GM15510 (cell line): Measurements from ENCODE around the gene DSG2.

Experiments used
- POLR2A ChIP-seq: IDR thresholded peaks from 3 replicates; pipeline ENCODE4 v1.6.1; 2011; ENCODE audit warnings: borderline replicate concordance; ENCODE audit not compliant: insufficient read length; ENCODE audit errors: extremely low read depth

DSG2 gene

DNA sequence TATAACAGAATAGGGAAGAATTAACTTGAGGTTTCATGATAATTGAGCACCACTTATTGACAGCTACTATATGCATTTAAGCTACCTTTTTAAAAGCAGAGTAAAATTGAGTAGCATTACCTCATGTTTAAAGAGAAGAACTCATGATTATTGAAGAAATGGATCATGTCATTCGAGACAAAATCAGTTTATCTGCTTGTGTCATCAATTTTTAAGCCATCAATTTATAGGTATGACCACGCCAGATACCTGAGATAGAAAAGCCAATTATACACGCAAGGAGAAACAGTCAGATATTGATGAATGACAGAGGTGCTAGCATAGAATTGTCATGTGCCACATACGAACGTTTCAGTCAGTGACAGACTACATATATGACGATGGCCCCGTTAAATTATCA lies 28.4 kb downstream of the DSG2 start:
- no peak for TF ChIP-seq POLR2A

DNA sequence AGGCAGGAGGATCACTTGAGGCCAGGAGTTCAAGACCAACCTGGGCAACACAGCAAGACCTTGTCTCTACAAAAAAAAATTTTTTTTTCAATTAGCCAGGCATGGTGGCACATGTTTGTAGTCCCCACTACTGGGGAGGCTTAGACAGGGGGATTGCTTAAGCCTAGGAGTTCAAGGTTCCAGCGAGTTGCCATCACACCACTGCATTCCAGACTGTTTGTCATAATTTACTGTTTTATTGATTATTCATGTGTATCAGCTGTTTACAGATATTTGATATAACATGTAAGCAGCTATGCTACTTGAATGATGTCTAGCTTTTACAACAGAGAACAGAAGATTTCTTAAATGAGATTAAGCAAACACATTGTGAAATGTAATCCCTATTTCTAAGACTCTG lies 35.3 kb downstream of the DSG2 start:
- TF ChIP-seq POLR2A: no peak

DNA sequence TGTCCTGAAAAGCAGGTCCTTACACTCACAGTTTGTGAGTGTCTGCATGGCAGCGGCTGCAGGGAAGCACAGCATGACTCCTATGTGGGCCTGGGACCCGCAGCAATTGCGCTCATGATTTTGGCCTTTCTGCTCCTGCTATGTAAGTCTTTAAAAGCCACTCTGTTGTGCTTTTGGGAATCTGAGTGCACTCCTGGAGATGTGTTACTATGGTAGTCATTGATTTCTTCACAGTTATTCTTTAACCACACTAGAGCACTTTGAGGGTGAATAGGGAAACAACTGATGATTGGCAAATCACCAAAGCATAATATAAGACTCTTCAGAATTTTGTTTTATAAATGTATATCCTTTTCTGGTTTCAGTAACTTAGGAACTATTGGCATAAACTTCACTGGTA lies 40.9 kb downstream of the DSG2 start:
- TF ChIP-seq POLR2A: no peak

DNA sequence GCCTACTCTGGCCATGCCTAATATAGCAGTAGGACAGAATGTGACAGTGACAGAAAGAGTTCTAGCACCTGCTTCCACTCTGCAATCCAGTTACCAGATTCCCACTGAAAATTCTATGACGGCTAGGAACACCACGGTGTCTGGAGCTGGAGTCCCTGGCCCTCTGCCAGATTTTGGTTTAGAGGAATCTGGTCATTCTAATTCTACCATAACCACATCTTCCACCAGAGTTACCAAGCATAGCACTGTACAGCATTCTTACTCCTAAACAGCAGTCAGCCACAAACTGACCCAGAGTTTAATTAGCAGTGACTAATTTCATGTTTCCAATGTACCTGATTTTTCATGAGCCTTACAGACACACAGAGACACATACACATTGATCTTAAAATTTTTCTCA lies 48.5 kb downstream of the DSG2 start:
- no peak for TF ChIP-seq POLR2A

DNA sequence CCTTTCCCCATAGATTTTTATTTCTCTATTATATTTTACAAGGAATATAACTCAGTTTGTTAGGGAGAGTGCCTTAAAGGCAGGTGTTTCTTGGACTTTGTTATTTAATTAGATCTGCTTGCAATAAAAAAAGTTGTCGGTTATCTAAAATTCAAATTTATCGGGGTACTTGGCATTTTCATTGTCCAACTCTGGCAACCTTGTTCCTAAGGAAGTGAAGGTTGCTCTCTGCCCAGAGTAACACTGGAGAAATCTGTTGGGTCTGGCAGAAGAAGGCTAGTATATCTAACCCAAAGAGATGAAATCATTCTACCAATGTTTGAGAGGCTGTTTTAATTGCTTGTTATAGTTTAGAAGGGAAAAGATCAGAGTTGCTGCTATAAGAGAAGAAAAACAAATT lies 50.9 kb downstream of the DSG2 start:
- TF ChIP-seq POLR2A: no peak

DNA sequence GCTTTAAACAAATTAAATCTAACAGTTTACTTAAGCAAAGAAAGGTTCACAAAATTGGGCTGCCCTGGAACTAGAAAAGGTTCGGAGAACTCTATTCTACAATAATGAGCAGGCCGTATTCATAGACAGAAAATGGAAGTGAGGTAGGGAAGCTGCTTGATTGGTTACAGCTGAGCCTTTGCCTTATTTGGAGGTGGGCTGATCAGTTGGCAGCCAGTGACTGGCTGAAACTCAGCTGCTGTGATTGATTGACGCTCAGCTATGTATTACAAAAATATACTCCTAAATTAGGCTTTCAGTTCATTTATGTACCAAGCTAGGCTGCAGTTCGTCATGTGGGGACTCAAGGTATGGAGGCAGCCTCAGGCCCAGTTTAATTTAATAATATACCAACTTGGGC lies 51.4 kb downstream of the DSG2 start:
- no peak for TF ChIP-seq POLR2A

DNA sequence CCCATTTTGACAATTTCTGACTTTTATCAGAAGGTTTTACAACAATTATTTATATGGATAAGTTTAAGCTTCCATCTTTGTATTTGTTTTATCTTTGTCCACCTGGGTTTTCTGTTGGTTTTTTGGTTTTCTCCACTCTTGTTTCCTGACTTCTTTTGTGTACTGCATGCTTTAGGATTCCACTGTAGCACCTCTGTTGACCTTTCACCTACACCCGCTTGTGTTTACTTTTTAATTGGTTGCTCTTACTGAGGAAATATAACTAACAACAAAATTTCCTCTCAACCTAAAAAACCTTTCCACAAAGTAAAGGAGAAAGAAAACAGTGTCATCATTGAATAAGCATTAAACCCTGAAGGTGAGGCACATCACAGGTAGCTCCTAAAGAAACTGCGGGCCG lies 53.9 kb downstream of the DSG2 start:
- TF ChIP-seq POLR2A: no peak

DNA sequence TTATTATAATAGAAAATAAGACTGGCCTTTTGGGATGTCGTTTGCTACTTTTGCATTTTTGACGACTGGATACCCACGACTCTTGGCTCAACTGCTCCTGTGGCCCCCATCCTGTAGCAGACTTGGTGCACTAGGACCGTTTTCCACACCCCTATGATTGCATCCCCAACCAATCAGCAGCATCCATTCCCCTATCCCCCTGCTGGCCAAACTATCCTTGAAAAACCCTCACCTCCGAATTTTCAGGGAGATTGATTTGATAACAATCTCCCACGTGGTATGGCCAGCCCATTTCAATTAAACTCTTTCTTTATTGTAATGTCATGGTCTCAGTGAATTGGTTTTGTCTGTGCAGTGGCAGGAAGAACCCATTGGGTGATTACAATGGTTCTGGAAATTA lies 55.8 kb downstream of the DSG2 start:
- no peak for TF ChIP-seq POLR2A

DNA sequence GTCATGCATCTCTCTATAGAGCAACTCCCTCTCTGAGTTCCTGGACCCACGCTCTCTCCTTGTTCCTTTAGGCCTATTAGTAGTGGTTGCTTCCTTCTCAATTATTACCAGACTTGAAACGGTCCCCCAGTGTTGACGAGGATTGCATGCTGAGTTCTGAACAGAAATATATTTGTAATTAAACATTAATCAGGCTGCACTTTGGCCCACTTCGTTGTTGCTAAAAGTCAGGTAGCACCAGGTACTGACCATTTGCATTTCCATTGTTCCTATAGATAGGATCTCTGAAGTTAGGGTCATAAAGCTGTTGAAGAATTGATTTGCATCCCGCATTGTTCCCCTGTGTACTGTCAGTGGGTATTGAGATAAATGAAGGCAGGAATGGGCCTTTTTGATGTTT lies 56.8 kb downstream of the DSG2 start:
- TF ChIP-seq POLR2A: no peak

DNA sequence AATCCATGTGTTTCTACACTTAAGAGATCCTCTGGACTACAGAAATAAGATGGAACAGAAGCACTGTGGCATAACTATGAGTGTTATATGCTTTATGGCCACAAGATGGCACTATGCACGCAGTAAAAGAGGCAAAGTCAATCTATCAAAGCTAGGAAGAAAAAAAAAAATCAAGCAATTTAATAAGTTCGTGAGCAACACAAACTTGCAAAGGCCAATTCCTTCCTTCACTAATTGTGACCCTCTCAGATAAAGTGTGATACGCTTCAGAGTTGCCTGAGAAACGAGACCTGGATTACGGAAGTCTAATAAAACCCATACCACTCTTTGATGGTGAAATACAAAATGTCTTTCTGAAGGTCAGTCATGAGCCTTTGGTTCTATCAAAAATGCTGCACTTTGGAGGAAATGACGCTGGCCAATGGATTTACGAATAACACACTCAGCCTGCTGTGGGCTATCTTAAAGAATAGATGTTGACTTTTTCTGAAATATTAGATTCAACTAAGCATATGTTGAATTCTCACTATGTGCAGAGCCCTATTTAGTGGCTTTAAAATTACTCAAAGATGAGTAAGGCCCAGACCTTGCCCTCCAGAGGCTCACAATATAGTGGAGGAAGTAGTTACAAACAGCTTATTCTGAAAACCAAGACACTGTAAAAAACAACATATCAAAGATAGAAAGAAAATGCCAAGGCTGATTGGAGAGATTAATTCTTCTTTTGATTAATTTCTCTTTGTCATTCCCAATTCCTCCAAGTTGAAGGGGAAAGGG lies 58.2 kb downstream of the DSG2 start:
- no peak for TF ChIP-seq POLR2A

DNA sequence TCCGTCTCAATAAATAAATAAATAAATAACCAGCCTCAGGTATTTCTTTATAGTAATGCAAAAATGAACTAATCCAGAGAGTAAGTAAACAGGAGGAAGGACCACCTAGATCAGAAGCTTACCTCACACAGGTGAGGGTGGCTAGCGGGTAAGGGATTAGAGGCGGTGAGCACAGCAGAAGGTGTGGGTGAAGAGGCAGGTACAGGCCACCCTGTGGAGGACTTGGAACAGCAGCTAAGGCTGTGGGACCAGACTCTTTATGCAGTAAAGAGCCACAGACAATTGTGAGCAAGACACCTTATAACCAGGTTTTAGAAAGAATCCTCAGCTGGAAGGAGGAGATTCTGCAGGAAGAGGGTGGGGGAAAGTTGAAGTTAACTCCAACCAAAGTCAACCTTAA lies 59.5 kb downstream of the DSG2 start:
- TF ChIP-seq POLR2A: no peak

DNA sequence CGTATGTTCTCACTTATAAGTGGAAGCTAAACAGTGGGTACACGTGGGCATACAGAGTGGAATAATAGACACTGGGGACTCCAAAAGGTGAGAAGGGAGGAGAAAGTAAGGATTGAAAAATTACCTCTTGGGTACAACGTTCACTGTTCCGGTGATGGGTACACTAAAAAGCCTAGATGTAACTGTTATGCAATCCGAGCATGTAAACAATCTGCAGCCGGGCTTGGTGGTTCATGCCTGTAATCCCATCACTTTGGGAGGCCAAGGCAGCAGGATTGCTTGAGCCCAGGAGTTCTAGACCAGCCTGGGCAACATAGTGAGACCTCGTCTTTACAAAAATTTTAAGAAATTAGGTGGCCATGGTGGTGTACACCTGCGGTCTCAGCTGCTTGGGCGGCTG lies 60.6 kb downstream of the DSG2 start:
- no peak for TF ChIP-seq POLR2A

DNA sequence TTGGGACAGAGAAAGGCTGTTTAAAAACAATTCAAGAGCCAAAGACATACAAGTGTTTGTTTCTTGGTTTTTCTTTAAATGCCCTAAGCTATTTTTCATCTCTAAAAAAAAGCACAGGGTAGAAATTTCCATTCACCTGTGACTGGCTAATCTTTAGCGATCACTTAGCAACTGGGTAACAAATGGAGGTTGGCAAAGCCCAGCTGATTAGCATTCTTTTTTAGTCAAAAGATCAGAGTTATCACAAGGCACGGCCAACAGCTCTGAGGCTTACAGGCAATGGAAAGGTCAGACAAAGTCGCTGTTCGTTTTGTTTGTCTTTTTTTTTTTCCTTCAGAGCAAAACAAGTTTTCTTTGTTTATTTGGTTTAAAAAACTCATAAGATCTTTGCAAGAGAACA lies 64.7 kb downstream of the DSG2 start:
- no peak for TF ChIP-seq POLR2A

DNA sequence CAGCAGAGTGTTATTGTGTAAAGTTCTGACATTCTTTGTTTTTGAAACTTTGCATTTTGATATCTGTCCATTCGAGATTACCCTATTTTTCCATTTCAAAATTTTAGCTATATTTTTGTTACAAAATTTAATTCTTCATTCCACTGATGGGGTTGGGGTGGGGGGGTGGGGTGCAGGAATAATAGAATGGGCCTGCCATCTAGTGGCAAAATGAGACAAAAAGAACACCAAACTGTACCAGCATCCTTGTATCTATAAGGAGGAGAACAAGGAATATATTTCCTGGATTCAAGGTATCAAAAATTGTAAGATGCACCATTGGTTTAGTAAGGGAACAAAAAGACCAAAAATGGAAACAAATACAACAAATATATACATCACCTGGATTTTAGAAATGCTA lies 65.8 kb downstream of the DSG2 start:
- TF ChIP-seq POLR2A: no peak

DNA sequence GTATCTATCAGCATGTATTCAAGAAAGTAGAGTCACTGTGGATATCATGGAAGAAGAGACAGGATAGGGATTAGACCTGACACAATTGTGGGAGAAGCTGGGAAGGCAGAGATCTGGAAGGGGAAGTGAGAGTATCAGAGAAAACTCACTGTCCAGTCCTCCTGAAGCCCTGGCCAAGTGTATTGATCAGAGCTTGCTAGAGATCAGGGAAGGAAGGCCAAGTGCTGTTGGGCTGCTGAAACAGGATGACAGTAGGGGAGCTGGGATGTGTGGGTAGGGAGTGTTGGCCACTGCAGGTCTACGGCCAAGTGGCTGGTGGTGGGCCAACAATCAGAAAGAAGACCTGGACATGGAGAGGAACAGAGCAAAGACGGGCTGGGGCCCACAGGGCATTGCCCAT lies 67.4 kb downstream of the DSG2 start:
- no peak for TF ChIP-seq POLR2A

DNA sequence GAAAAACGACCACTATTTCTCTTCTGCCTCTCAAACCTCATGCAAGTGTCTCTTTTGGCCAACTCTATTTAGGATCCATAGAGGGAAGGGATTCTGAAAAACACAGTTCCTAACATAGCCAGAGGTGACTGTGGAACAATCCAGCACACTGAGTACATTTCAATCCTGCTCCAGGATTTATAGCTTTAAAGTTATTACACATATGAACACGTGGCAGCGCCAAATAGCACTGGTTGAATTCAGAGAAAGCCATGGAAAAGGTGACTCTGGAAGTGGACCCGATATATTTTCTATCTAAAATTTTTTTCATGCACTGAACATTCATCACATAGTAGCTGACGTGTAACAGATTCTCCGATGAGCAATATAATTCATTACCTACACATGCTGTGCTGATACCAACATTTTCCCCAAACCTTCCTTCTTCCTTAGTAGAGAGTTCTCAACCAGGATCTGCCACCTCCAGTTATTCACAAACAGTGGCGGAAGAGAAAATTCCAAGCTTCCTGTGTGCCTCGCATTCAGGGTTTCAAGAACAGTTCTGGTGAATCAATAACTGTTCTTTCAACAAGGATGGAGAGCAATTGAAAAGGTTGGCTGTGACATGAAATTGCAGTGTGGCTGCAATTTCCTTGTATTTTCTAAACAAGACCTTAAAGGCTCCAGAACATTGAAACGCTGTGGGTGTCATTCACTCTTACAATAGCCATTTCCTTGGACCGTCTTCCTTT lies 68.0 kb downstream of the DSG2 start:
- no peak for TF ChIP-seq POLR2A

DNA sequence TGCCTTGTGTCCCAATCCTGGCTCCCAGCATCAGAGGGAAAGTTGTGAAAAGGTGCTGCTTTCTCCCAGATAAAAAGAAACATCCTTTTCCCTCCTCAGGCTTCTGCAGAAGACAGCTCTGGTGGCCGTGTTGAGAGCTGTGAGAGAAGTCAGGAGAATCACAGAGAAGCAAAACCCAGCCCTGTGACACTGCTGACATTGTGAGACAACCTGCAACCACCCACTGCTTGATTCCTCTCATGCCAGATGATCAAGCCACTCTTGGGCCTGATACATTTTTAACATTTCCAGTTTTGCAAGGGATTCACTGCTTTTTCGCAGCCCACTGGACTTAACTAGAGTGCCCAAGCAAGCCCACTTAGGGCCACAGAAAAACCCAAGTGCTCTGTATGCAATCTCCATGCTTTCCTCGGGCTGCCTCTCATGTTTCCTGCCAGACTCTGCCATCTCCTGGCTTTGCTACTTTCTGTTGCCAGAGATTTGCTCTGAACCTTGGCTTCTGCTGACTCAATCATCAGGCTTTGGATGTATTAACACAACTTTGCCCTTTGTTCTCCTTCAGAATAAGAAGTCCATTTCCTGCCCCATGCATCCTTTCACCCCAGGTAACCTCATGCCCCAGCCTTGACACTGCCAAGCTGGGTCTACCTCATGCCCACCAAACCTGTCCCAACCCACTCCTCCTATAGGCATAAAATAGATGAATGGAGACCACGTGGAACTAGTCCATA lies 68.8 kb downstream of the DSG2 start:
- no peak for TF ChIP-seq POLR2A

DNA sequence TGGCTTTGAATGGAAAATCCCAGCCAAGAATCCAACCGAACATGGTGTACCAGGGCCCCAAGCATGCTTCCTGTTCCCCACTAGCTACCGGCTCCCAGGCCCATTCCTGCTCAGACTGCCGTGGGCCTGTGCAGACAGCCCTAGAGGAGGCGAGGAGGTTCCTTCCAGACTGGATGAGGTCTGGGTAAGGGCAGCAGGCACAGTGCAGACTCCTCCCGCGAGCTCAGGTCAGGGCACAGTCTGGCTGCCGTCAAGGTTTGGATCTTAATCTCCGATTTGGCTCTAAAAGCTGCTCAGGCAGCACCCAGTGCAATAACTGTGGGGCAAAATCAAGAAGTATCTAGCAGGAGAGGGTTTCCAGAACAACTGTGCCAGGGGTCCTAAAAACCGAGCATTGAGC lies 74.4 kb downstream of the DSG2 start:
- TF ChIP-seq POLR2A: no peak
